Spleen (tissue), 11 donors: ENCODE data around the gene H6PD. TPM values are rescaled to one million over a fixed set of nuclear protein-coding genes. Genes with fewer than 3 reads are reported as not detected.

ENCODE experiments used
- DNase-seq: peaks from one replicate; pipeline ENCODE4 v3.0.0-alpha.2; 2020
- H3K27ac ChIP-seq, 8 donors: fragments of 200-600 bp; sonication (generic) in 7 of 8; 1 replicate in 4 of 8; 2 replicates in 4 of 8; pipeline versions ENCODE4 v1.5.0 to v1.8.0; 2016 to 2021; ENCODE audit warnings: inconsistent platforms in 4 of 8, mild to moderate bottlenecking in 4 of 8, moderate library complexity in 1 of 8
- H3K27me3 ChIP-seq, 7 donors: fragments of 200-600 bp; sonication (generic) in 6 of 7; replicated peaks in 1 of 7; 1 replicate in 4 of 7; 2 replicates in 3 of 7; pipeline versions ENCODE4 v1.5.0 to v1.8.0; 2016 to 2021; ENCODE audit warnings: inconsistent platforms in 3 of 7, mild to moderate bottlenecking in 1 of 7
- H3K36me3 ChIP-seq, 6 donors: fragments of 200-600 bp; sonication (generic) in 5 of 6; 1 replicate in 4 of 6; 2 replicates in 2 of 6; pipeline versions ENCODE4 v1.5.0 to v1.8.0; 2016 to 2021; ENCODE audit warnings: inconsistent platforms in 2 of 6
- H3K4me1 ChIP-seq, 6 donors: fragments of 200-600 bp; sonication (generic) in 5 of 6; 1 replicate in 3 of 6; 2 replicates in 3 of 6; pipeline versions ENCODE4 v1.5.0 to v1.8.0; 2016 to 2021; ENCODE audit warnings: inconsistent platforms in 3 of 6
- H3K4me3 ChIP-seq, 8 donors: fragments of 200-600 bp; sonication (generic) in 7 of 8; 1 replicate in 4 of 8; 2 replicates in 4 of 8; pipeline versions ENCODE4 v1.5.0 to v1.8.0; 2016 to 2021; ENCODE audit warnings: inconsistent platforms in 4 of 8, mild to moderate bottlenecking in 4 of 8, moderate library complexity in 2 of 8
- H3K9me3 ChIP-seq, 8 donors: fragments of 200-600 bp; sonication (generic) in 7 of 8; 1 replicate in 4 of 8; 2 replicates in 4 of 8; pipeline versions ENCODE4 v1.5.0 to v1.8.0; 2016 to 2021; ENCODE audit warnings: inconsistent platforms in 4 of 8
- POLR2A ChIP-seq, 3 donors: fragments of 450-650 bp; IDR thresholded peaks; one replicate each; pipeline ENCODE4 v1.5.1; 2017; ENCODE audit warnings: antibody characterized with exemption in 3 of 3, mild to moderate bottlenecking in 1 of 3
- POLR2AphosphoS5 ChIP-seq, 3 donors: sonication (generic); formaldehyde crosslinking; IDR thresholded peaks; one replicate each; pipeline ENCODE4 v1.5.1; 2017; ENCODE audit warnings: antibody characterized with exemption in 3 of 3
- WGBS, 5 donors: extraction: QIAGEN DNeasy Blood & Tissue Kit in 3 of 5; methylation state at CpG; one replicate each; pipeline versions ENCODE4 v1.1.5 to v1.1.7; 2013 to 2018; 5-methylcytosine and 5-hydroxymethylcytosine counted together
- intact Hi-C: fragments of 100-400 bp; cut with DNase I; formaldehyde crosslinking; loops from one replicate; pipeline ENCODE4 v1.15.0; 2023; ENCODE audit warnings: low total_unique reads
- polyA plus RNA-seq, 3 donors: library from polyadenylated mRNA; stranded (reverse); fragments of 200-250 nt; gene quantifications; one replicate each; pipeline ENCODE4 v1.2.1, GENCODE V29; 2013
- total RNA-seq, 7 donors: library from RNA; depleted of rRNA in 3 of 7; stranded (reverse); fragments of >200 nt in 3 of 7; fragmentation: NEBNext Ultra II Directional in 4 of 7; extraction: Animal tissue kit (Norgen Biotek cat#: 25700) in 4 of 7; gene quantifications; one replicate each; pipeline versions ENCODE4 v1.1.0 to v1.2.1, GENCODE V29; 2016 to 2021
- TF ChIP-seq, protein P1 (sequence below), 11 experiments: fragments of 200-600 bp in 7 of 11; fragments of 450-650 bp in 4 of 11; sonication (generic) in 4 of 11; IDR thresholded peaks in 8 of 11; conservative IDR thresholded peaks in 3 of 11; 1 replicate in 7 of 11; 2 replicates in 4 of 11; pipeline versions ENCODE4 v1.4.0 to v1.8.0; 2016 to 2021; ENCODE audit warnings: antibody characterized with exemption in 11 of 11, inconsistent platforms in 4 of 11, mild to moderate bottlenecking in 1 of 11
- donor health status: healthy with polysubstance abuse.
- donor health status: DM: no; HTN: no; CAD: no; lungs with moderate emphysema.
- donor health status: DM: no; HTN: no; CAD: no.
- donor health status: Bipolar disorder and iron deficiency.
- donor health status: healthy.
- donor health status: DM: no; HTN: no; CAD: no.
- donor health status: DM: yes; HTN: yes; CAD: no.

The H6PD gene
- total and polyA plus RNA-seq, 10 donors: 4.5 to 55.3 (median 35.5) TPM

DNA sequence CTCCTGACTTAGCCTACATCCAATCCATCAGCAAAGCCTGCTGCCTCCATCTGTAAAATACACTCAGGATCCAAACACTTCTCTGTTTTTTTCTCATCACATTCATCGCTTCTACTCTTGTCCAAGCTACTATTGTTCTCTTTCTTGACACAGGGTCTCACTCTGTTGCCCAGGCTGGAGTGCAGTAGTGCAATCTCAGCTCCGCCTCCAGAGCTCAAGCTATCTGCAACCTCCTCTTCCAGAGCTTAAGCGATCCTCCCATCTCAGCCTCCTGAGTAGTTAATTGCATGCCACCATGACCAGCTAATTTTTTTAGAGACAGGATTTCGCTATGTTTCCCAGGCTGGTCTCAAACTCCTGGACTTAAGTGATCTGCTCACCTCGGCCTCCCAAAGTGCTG is 44.3 kb upstream of the H6PD start:
- H3K27ac ChIP-seq: no peak overlapping the region
- DNase-seq: no peak
- no peaks in the 10 kb centered on the region for H3K36me3 ChIP-seq
- WGBS, 5 donors: 90 to 98% (median 95%) methylated on average over 5 of the region's 5 CpGs
- no peaks in the 10 kb centered on the region for H3K9me3 ChIP-seq
- intact Hi-C loops: loop anchor here (10.0 kb wide), 1 partner anchor 75 kb away; no protein-coding TSS in a partner anchor
- TF ChIP-seq, protein P1, sequence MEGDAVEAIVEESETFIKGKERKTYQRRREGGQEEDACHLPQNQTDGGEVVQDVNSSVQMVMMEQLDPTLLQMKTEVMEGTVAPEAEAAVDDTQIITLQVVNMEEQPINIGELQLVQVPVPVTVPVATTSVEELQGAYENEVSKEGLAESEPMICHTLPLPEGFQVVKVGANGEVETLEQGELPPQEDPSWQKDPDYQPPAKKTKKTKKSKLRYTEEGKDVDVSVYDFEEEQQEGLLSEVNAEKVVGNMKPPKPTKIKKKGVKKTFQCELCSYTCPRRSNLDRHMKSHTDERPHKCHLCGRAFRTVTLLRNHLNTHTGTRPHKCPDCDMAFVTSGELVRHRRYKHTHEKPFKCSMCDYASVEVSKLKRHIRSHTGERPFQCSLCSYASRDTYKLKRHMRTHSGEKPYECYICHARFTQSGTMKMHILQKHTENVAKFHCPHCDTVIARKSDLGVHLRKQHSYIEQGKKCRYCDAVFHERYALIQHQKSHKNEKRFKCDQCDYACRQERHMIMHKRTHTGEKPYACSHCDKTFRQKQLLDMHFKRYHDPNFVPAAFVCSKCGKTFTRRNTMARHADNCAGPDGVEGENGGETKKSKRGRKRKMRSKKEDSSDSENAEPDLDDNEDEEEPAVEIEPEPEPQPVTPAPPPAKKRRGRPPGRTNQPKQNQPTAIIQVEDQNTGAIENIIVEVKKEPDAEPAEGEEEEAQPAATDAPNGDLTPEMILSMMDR (IDR thresholded peaks at IDR 0.05 in 8 of 11, conservative IDR thresholded peaks at IDR 0.05 in 3 of 11): no peak
- TF ChIP-seq POLR2AphosphoS5 (IDR thresholded peaks at IDR 0.05) (no peak), POLR2A (IDR thresholded peaks at IDR 0.05) (no peak)
- H3K4me3 ChIP-seq: no peak overlapping the region
- H3K4me1 ChIP-seq: no peaks in the 10 kb centered on the region
- H3K27me3 ChIP-seq: no peaks in the 10 kb centered on the region

DNA sequence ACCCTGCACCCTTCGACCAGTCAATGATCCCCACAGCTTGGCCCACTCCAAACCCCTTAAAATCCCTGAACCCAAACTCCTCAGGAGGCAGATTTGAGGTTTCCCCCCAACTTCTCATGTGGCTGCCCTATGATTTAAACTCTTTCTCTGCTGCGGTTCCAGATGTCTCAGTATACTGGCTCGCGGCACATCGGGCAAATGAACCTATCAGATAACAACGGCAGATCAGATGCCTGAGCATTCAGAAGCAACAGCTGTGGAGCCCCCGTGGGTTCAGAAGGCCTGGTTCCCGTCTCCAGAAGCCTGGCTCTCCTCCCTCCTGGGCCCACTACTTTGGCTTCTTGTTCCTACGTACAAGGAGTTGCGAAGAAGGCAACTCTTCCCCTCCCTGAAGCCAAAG is 43.3 kb upstream of the H6PD start:
- no peak for DNase-seq
- no peaks in the 10 kb centered on the region for H3K27me3 ChIP-seq
- WGBS, 5 donors: 85 to 91% (median 87%) methylated on average over 10 of the region's 10 CpGs
- H3K27ac ChIP-seq: no peak overlapping the region
- H3K4me1 ChIP-seq: peaks cover 0 to 10% (median 4%) of the 10 kb centered on the region in 6 donors
- intact Hi-C loops: loop anchor here (10.0 kb wide), 1 partner anchor 76 kb away; no protein-coding TSS in a partner anchor
- TF ChIP-seq, protein P1 (IDR thresholded peaks at IDR 0.05 in 8 of 11, conservative IDR thresholded peaks at IDR 0.05 in 3 of 11): no peak
- TF ChIP-seq POLR2AphosphoS5 (IDR thresholded peaks at IDR 0.05) (no peak), POLR2A (IDR thresholded peaks at IDR 0.05) (no peak)
- H3K36me3 ChIP-seq: no peaks in the 10 kb centered on the region
- no peak overlapping the region for H3K4me3 ChIP-seq
- no peaks in the 10 kb centered on the region for H3K9me3 ChIP-seq

DNA sequence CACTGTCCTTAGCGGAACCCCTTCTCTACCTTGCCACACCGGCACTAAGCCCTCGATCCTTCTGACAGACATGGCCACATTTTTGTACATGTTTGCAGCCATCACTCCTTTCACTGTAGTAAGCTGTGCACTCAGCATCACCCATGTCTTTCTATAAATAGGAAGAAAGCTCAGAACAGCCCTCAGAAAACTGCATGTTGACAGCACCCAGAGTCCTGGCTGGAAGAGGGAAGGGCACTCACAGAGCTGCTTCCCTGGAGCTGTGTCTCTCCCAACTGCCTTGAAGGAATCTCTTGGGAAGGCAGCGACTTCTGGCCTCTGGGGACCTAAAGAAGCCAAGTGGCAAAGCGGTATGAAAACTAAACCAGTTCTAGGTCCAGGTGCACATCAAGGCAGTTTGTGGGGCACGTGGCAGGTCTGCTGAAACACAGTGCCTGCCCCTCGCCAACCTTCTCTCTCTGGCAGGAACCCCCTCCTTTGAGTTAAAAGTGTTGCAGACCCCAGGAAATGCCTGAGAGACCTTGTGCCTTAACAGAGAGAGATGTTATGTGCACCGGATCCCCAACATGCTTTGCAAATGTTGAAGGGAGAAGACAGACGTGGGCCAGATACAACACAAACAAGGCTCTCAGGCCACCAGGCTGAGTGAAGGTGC is 41.9 kb upstream of the H6PD start:
- no peaks in the 10 kb centered on the region for H3K36me3 ChIP-seq
- no peak overlapping the region for H3K27ac ChIP-seq
- H3K27me3 ChIP-seq: peaks cover 0 to 11% (median 3%) of the 10 kb centered on the region in 7 donors
- intact Hi-C loops: loop anchor here (10.0 kb wide), 1 partner anchor 78 kb away; no protein-coding TSS in a partner anchor
- TF ChIP-seq POLR2A (IDR thresholded peaks at IDR 0.05) (no peak), POLR2AphosphoS5 (IDR thresholded peaks at IDR 0.05) (no peak)
- TF ChIP-seq, protein P1 (IDR thresholded peaks at IDR 0.05 in 8 of 11, conservative IDR thresholded peaks at IDR 0.05 in 3 of 11): no peak
- 73 to 81% (median 79%) methylated on average over 9 of the region's 9 CpGs for WGBS, 5 donors
- peaks cover 10 to 24% (median 15%) of the 10 kb centered on the region in 6 donors for H3K4me1 ChIP-seq
- H3K4me3 ChIP-seq: no peak overlapping the region
- no peaks in the 10 kb centered on the region for H3K9me3 ChIP-seq
- no peak for DNase-seq

DNA sequence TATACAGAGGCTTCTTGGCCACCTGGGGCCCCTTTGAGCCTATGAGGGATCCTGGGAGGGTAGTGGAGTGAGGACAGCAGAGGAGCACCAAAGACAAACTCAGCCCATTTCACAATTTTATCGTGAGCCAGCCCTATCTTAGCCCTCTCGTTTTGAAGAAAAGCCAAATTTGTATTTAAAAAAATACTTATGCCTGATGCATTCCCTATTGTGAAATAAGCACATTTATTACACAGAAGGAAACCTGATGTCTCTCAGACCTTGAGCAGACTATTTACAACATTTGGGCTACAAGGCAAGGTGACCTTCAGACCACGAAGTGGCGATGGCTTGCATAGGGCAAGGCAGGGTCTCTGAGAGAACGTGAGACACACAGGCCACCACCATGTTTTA is 41.3 kb upstream of the H6PD start:
- H3K27me3 ChIP-seq: peaks cover 0 to 16% (median 8%) of the 10 kb centered on the region in 7 donors
- peaks cover 11 to 30% (median 19%) of the 10 kb centered on the region in 6 donors for H3K4me1 ChIP-seq
- 41 to 67% (median 56%) methylated on average over 5 of the region's 5 CpGs for WGBS, 5 donors
- H3K27ac ChIP-seq: no peak overlapping the region
- no peak for DNase-seq
- H3K36me3 ChIP-seq: no peaks in the 10 kb centered on the region
- H3K4me3 ChIP-seq: no peak overlapping the region
- H3K9me3 ChIP-seq: no peaks in the 10 kb centered on the region
- TF ChIP-seq POLR2AphosphoS5 (IDR thresholded peaks at IDR 0.05) (no peak), POLR2A (IDR thresholded peaks at IDR 0.05) (no peak)
- TF ChIP-seq, protein P1 (IDR thresholded peaks at IDR 0.05 in 8 of 11, conservative IDR thresholded peaks at IDR 0.05 in 3 of 11): no peak
- intact Hi-C loops: loop anchor here (10.0 kb wide), 1 partner anchor 78 kb away; no protein-coding TSS in a partner anchor
